ENCODE results near the gene OGFR.

OGFR gene

GRCh38 chr20:62809530-62810428 lies 5.1 kb downstream of the OGFR start:
- no peaks in the 10 kb centered on the region for H3K9me3 ChIP-seq (ENCODE audit: control insufficient read depth, insufficient read depth, low read length)
- no peaks in the 10 kb centered on the region for H3K27me3 ChIP-seq (ENCODE audit: control insufficient read depth, insufficient read depth, low read length)
- no peak overlapping the region for H3K27ac ChIP-seq (ENCODE audit: low read length)
- H3K4me1 ChIP-seq (ENCODE audit: control insufficient read depth, insufficient read depth, low read length), result peaks cover 4% of the 10 kb centered on the region
- no peak overlapping the region for H3K4me3 ChIP-seq (ENCODE audit: low read length)
- H3K36me3 ChIP-seq (ENCODE audit: control insufficient read depth, insufficient read depth, low read length), result peaks cover 22% of the 10 kb centered on the region
- DNase-seq (ENCODE audit: low read depth, low spot score), result no peak
- no CpG with 5 or more reads among the region's 24 CpGs for WGBS (ENCODE audit: insufficient coverage, insufficient read length)

GRCh38 chr20:62811320-62811719 lies 6.7 kb downstream of the OGFR start:
- H3K4me3 ChIP-seq (ENCODE audit: low read length), result no peak overlapping the region
- no peak for DNase-seq (ENCODE audit: low read depth, low spot score)
- peaks cover 22% of the 10 kb centered on the region for H3K36me3 ChIP-seq (ENCODE audit: control insufficient read depth, insufficient read depth, low read length)
- no peaks in the 10 kb centered on the region for H3K27me3 ChIP-seq (ENCODE audit: control insufficient read depth, insufficient read depth, low read length)
- no CpG with 5 or more reads among the region's 21 CpGs for WGBS (ENCODE audit: insufficient coverage, insufficient read length)
- H3K4me1 ChIP-seq (ENCODE audit: control insufficient read depth, insufficient read depth, low read length), result peaks cover 5% of the 10 kb centered on the region
- no peak overlapping the region for H3K27ac ChIP-seq (ENCODE audit: low read length)
- H3K9me3 ChIP-seq (ENCODE audit: control insufficient read depth, insufficient read depth, low read length), result no peaks in the 10 kb centered on the region

- Histone ChIP-seq H3K27ac (ENCODE audit: low read length) (no peak overlapping the region), H3K4me3 (ENCODE audit: low read length) (no peak overlapping the region), H3K4me1 (ENCODE audit: control insufficient read depth, insufficient read depth, low read length) (peaks cover 5% of the 10 kb centered on the region), H3K9me3 (ENCODE audit: control insufficient read depth, insufficient read depth, low read length) (no peaks in the 10 kb centered on the region), H3K36me3 (ENCODE audit: control insufficient read depth, insufficient read depth, low read length) (peaks cover 22% of the 10 kb centered on the region), H3K27me3 (ENCODE audit: control insufficient read depth, insufficient read depth, low read length) (no peaks in the 10 kb centered on the region)
- no CpG with 5 or more reads among the region's 10 CpGs for WGBS (ENCODE audit: insufficient coverage, insufficient read length)
- no peak for DNase-seq (ENCODE audit: low read depth, low spot score)
Measured at GRCh38 chr20:62811720-62812119, 7.1 kb downstream of the OGFR start.

- no peak overlapping the region for H3K4me3 ChIP-seq (ENCODE audit: low read length)
- H3K4me1 ChIP-seq (ENCODE audit: control insufficient read depth, insufficient read depth, low read length), result peaks cover 5% of the 10 kb centered on the region
- H3K27ac ChIP-seq (ENCODE audit: low read length), result no peak overlapping the region
- DNase-seq (ENCODE audit: low read depth, low spot score), result no peak
- no CpG with 5 or more reads among the region's 43 CpGs for WGBS (ENCODE audit: insufficient coverage, insufficient read length)
- H3K27me3 ChIP-seq (ENCODE audit: control insufficient read depth, insufficient read depth, low read length), result no peaks in the 10 kb centered on the region
- no peaks in the 10 kb centered on the region for H3K9me3 ChIP-seq (ENCODE audit: control insufficient read depth, insufficient read depth, low read length)
- H3K36me3 ChIP-seq (ENCODE audit: control insufficient read depth, insufficient read depth, low read length), result peaks cover 22% of the 10 kb centered on the region
Measured at GRCh38 chr20:62812181-62812906, 7.7 kb downstream of the OGFR start.

- H3K36me3 ChIP-seq (ENCODE audit: control insufficient read depth, insufficient read depth, low read length), result peaks cover 22% of the 10 kb centered on the region
- no peaks in the 10 kb centered on the region for H3K9me3 ChIP-seq (ENCODE audit: control insufficient read depth, insufficient read depth, low read length)
- no CpG with 5 or more reads among the region's 11 CpGs for WGBS (ENCODE audit: insufficient coverage, insufficient read length)
- H3K27me3 ChIP-seq (ENCODE audit: control insufficient read depth, insufficient read depth, low read length), result no peaks in the 10 kb centered on the region
- no peak overlapping the region for H3K4me3 ChIP-seq (ENCODE audit: low read length)
- H3K4me1 ChIP-seq (ENCODE audit: control insufficient read depth, insufficient read depth, low read length), result peaks cover 5% of the 10 kb centered on the region
- no peak for DNase-seq (ENCODE audit: low read depth, low spot score)
- no peak overlapping the region for H3K27ac ChIP-seq (ENCODE audit: low read length)
Measured at GRCh38 chr20:62812907-62813200, 8.2 kb downstream of the OGFR start.

GRCh38 chr20:62813588-62813987 lies 9.0 kb downstream of the OGFR start:
- WGBS (ENCODE audit: insufficient coverage, insufficient read length), result no CpG with 5 or more reads among the region's 13 CpGs
- H3K27me3 ChIP-seq (ENCODE audit: control insufficient read depth, insufficient read depth, low read length), result no peaks in the 10 kb centered on the region
- H3K36me3 ChIP-seq (ENCODE audit: control insufficient read depth, insufficient read depth, low read length), result peaks cover 22% of the 10 kb centered on the region
- H3K9me3 ChIP-seq (ENCODE audit: control insufficient read depth, insufficient read depth, low read length), result no peaks in the 10 kb centered on the region
- DNase-seq (ENCODE audit: low read depth, low spot score), result no peak
- H3K27ac ChIP-seq (ENCODE audit: low read length), result no peak overlapping the region
- peaks cover 7% of the 10 kb centered on the region for H3K4me1 ChIP-seq (ENCODE audit: control insufficient read depth, insufficient read depth, low read length)
- no peak overlapping the region for H3K4me3 ChIP-seq (ENCODE audit: low read length)

- Histone ChIP-seq H3K4me1 (ENCODE audit: control insufficient read depth, insufficient read depth, low read length) (peaks cover 7% of the 10 kb centered on the region), H3K9me3 (ENCODE audit: control insufficient read depth, insufficient read depth, low read length) (no peaks in the 10 kb centered on the region), H3K36me3 (ENCODE audit: control insufficient read depth, insufficient read depth, low read length) (peaks cover 19% of the 10 kb centered on the region), H3K27ac (ENCODE audit: low read length) (no peak overlapping the region), H3K4me3 (ENCODE audit: low read length) (no peak overlapping the region), H3K27me3 (ENCODE audit: control insufficient read depth, insufficient read depth, low read length) (no peaks in the 10 kb centered on the region)
- DNase-seq (ENCODE audit: low read depth, low spot score), result no peak
- no CpG with 5 or more reads among the region's 13 CpGs for WGBS (ENCODE audit: insufficient coverage, insufficient read length)
Measured at GRCh38 chr20:62814060-62814708, 9.5 kb downstream of the OGFR start.

- peaks cover 18% of the 10 kb centered on the region for H3K36me3 ChIP-seq (ENCODE audit: control insufficient read depth, insufficient read depth, low read length)
- no peaks in the 10 kb centered on the region for H3K27me3 ChIP-seq (ENCODE audit: control insufficient read depth, insufficient read depth, low read length)
- H3K9me3 ChIP-seq (ENCODE audit: control insufficient read depth, insufficient read depth, low read length), result no peaks in the 10 kb centered on the region
- peaks cover 7% of the 10 kb centered on the region for H3K4me1 ChIP-seq (ENCODE audit: control insufficient read depth, insufficient read depth, low read length)
- WGBS (ENCODE audit: insufficient coverage, insufficient read length), result no CpG with 5 or more reads among the region's 12 CpGs
- no peak overlapping the region for H3K27ac ChIP-seq (ENCODE audit: low read length)
- no peak for DNase-seq (ENCODE audit: low read depth, low spot score)
- no peak overlapping the region for H3K4me3 ChIP-seq (ENCODE audit: low read length)
Measured at GRCh38 chr20:62814709-62815065, 10.1 kb downstream of the OGFR start.

GRCh38 chr20:62815066-62815991 lies 10.7 kb downstream of the OGFR start:
- WGBS (ENCODE audit: insufficient coverage, insufficient read length), result no CpG with 5 or more reads among the region's 24 CpGs
- H3K27ac ChIP-seq (ENCODE audit: low read length), result no peak overlapping the region
- no peak for DNase-seq (ENCODE audit: low read depth, low spot score)

More at GRCh38 chr20:62815066-62815991, 10.7 kb downstream of the OGFR start:
- Histone ChIP-seq H3K4me1 (ENCODE audit: control insufficient read depth, insufficient read depth, low read length) (peaks cover 7% of the 10 kb centered on the region), H3K4me3 (ENCODE audit: low read length) (peak overlapping the region; percentile 60; the same call in 1 of the 2 replicates), H3K36me3 (ENCODE audit: control insufficient read depth, insufficient read depth, low read length) (peaks cover 16% of the 10 kb centered on the region), H3K9me3 (ENCODE audit: control insufficient read depth, insufficient read depth, low read length) (no peaks in the 10 kb centered on the region), H3K27me3 (ENCODE audit: control insufficient read depth, insufficient read depth, low read length) (no peaks in the 10 kb centered on the region)
